HEK293 (cell line): Measurements from ENCODE around the gene METTL24.

Experiments used
- CTCF ChIA-PET: fragments of 350-600 bp; formaldehyde crosslinking; extraction: SDS; loops from one replicate; lab custom pipeline; 2021; ENCODE audit warnings: antibody characterized with exemption; lab: Yijun Ruan, JAX
- POLR2A ChIA-PET: fragments of 300-600 bp; formaldehyde crosslinking; extraction: SDS; loops from one replicate; lab custom pipeline; 2020; ENCODE audit warnings: antibody characterized with exemption, inconsistent platforms; lab: Yijun Ruan, JAX
- H3K27ac ChIP-seq: fragments of 200-500 bp; sonication (Bioruptor generic); 2 replicates; pipeline ENCODE4 v1.5.1; 2014; ENCODE audit warnings: low read depth, low read length, control low read depth, inconsistent platforms; ENCODE audit errors: extremely low read depth
- H3K36me3 ChIP-seq, 2 experiments: fragments of 200-500 bp in 1 of 2; sonication (Bioruptor generic) in 1 of 2; 1 replicate in 1 of 2; 2 replicates in 1 of 2; pipeline ENCODE4 v1.5.1; 2014 to 2017; ENCODE audit warnings: inconsistent platforms in 2 of 2, low read length in 2 of 2; ENCODE audit not compliant: control insufficient read depth in 2 of 2, insufficient read depth in 1 of 2
- H3K4me1 ChIP-seq: fragments of 200-500 bp; sonication (Bioruptor generic); 2 replicates; pipeline ENCODE4 v1.5.1; 2014; ENCODE audit warnings: mild to moderate bottlenecking, low read length, inconsistent platforms; ENCODE audit not compliant: control insufficient read depth, insufficient read depth
- H3K4me3 ChIP-seq: 2 replicates; pipeline ENCODE4 v1.5.1; 2011; ENCODE audit warnings: low read depth, mild to moderate bottlenecking, control low read depth, low read length, moderate library complexity
- H3K9me3 ChIP-seq: fragments of 200-500 bp; sonication (Bioruptor generic); 2 replicates; pipeline ENCODE4 v1.5.1; 2014; ENCODE audit warnings: low read depth, low read length, inconsistent platforms; ENCODE audit not compliant: control insufficient read depth, insufficient read depth
- OSR2 ChIP-seq: fragments of 450-650 bp; formaldehyde crosslinking; IDR thresholded peaks from 2 replicates; pipeline ENCODE4 v1.5.1; 2016; ENCODE audit warnings: missing biosample characterization, missing genetic modification characterization
- PRDM6 ChIP-seq: fragments of 450-650 bp; formaldehyde crosslinking; IDR thresholded peaks from 2 replicates; pipeline ENCODE4 v1.5.1; 2017; ENCODE audit warnings: missing biosample characterization, missing genetic modification characterization
- SP2 ChIP-seq: fragments of 450-650 bp; formaldehyde crosslinking; IDR thresholded peaks from 2 replicates; pipeline ENCODE4 v1.5.1; 2016; ENCODE audit warnings: missing biosample characterization, missing genetic modification characterization
- ZBTB10 ChIP-seq: fragments of 450-650 bp; formaldehyde crosslinking; IDR thresholded peaks from 2 replicates; pipeline ENCODE4 v1.5.1; 2016; ENCODE audit warnings: missing biosample characterization, missing genetic modification characterization
- ZBTB17 ChIP-seq: fragments of 450-650 bp; formaldehyde crosslinking; IDR thresholded peaks from 2 replicates; pipeline ENCODE4 v1.5.1; 2016; ENCODE audit warnings: missing biosample characterization, missing genetic modification characterization
- ZBTB20 ChIP-seq: fragments of 450-650 bp; formaldehyde crosslinking; IDR thresholded peaks from 2 replicates; pipeline ENCODE4 v1.5.1; 2016; ENCODE audit warnings: missing biosample characterization, missing genetic modification characterization
- ZFP37 ChIP-seq: fragments of 450-650 bp; formaldehyde crosslinking; IDR thresholded peaks from 2 replicates; pipeline ENCODE4 v1.5.1; 2016; ENCODE audit warnings: missing biosample characterization, missing genetic modification characterization
- ZFP69B ChIP-seq: fragments of 450-650 bp; formaldehyde crosslinking; IDR thresholded peaks from 2 replicates; pipeline ENCODE4 v1.5.1; 2016; ENCODE audit warnings: missing biosample characterization, missing genetic modification characterization
- ZNF121 ChIP-seq: fragments of 450-650 bp; formaldehyde crosslinking; IDR thresholded peaks from 2 replicates; pipeline ENCODE4 v1.5.1; 2016; ENCODE audit warnings: missing biosample characterization, missing genetic modification characterization
- ZNF146 ChIP-seq: fragments of 450-650 bp; formaldehyde crosslinking; IDR thresholded peaks from 2 replicates; pipeline ENCODE4 v1.5.1; 2016; ENCODE audit warnings: missing biosample characterization, missing genetic modification characterization
- ZNF175 ChIP-seq: fragments of 450-650 bp; formaldehyde crosslinking; IDR thresholded peaks from 2 replicates; pipeline ENCODE4 v1.5.1; 2016; ENCODE audit warnings: missing biosample characterization, missing genetic modification characterization
- ZNF221 ChIP-seq: fragments of 450-650 bp; formaldehyde crosslinking; IDR thresholded peaks from 2 replicates; pipeline ENCODE4 v1.5.1; 2017; ENCODE audit warnings: missing biosample characterization, missing genetic modification characterization, borderline replicate concordance
- ZNF23 ChIP-seq: fragments of 450-650 bp; formaldehyde crosslinking; IDR thresholded peaks from 2 replicates; pipeline ENCODE4 v1.5.1; 2016; ENCODE audit warnings: missing biosample characterization, missing genetic modification characterization, borderline replicate concordance
- ZNF423 ChIP-seq: fragments of 450-650 bp; formaldehyde crosslinking; IDR thresholded peaks from 2 replicates; pipeline ENCODE4 v1.5.1; 2016; ENCODE audit warnings: missing biosample characterization, missing genetic modification characterization
- ZNF48 ChIP-seq: fragments of 450-650 bp; formaldehyde crosslinking; IDR thresholded peaks from 2 replicates; pipeline ENCODE4 v1.5.1; 2016; ENCODE audit warnings: missing biosample characterization, missing genetic modification characterization
- ZNF501 ChIP-seq: fragments of 450-650 bp; formaldehyde crosslinking; IDR thresholded peaks from 2 replicates; pipeline ENCODE4 v1.5.1; 2016; ENCODE audit warnings: missing biosample characterization, missing genetic modification characterization
- ZNF529 ChIP-seq: fragments of 450-650 bp; formaldehyde crosslinking; IDR thresholded peaks from 2 replicates; pipeline ENCODE4 v1.5.1; 2017; ENCODE audit warnings: missing genetic modification characterization, missing biosample characterization; ENCODE audit not compliant: insufficient replicate concordance
- ZNF791 ChIP-seq: fragments of 450-650 bp; formaldehyde crosslinking; IDR thresholded peaks from 2 replicates; pipeline ENCODE4 v1.5.1; 2016; ENCODE audit warnings: missing biosample characterization, missing genetic modification characterization
- ZNF843 ChIP-seq: fragments of 450-650 bp; formaldehyde crosslinking; IDR thresholded peaks from 2 replicates; pipeline ENCODE4 v1.5.1; 2016; ENCODE audit warnings: missing biosample characterization, missing genetic modification characterization
- TF ChIP-seq, protein P1 (sequence below): fragments of 450-650 bp; IDR thresholded peaks from 2 replicates; pipeline ENCODE4 v1.5.1; 2018; ENCODE audit warnings: missing biosample characterization, mild to moderate bottlenecking, missing genetic modification characterization

METTL24 gene

GRCh38 chr6:110348961-110349690, 9.0 kb downstream of the METTL24 start:
- CTCF ChIA-PET = no interaction called here
- H3K4me3 ChIP-seq = no peak overlapping the region
- no peak for TF ChIP-seq ZNF501
- TF ChIP-seq ZNF121 = no peak
- no peak for TF ChIP-seq ZNF175 (tag by site-specific recombination)
- TF ChIP-seq, all 188 proteins: peak for 0
- no peak overlapping the region for H3K27ac ChIP-seq
- no peaks in the 10 kb centered on the region for H3K36me3 ChIP-seq
- H3K9me3 ChIP-seq = no peaks in the 10 kb centered on the region
- POLR2A ChIA-PET = no interaction called here
- H3K4me1 ChIP-seq = no peaks in the 10 kb centered on the region

GRCh38 chr6:110345025-110345424, 13.1 kb downstream of the METTL24 start:
- ChIA-PET POLR2A (no interaction called here), CTCF (interaction anchor here (0.6 kb wide), 1 partner anchor 929 kb away, joined by 3 read pairs; no protein-coding TSS in a partner anchor)
- H3K4me1 ChIP-seq = no peaks in the 10 kb centered on the region
- H3K4me3 ChIP-seq = no peak overlapping the region
- no peaks in the 10 kb centered on the region for H3K36me3 ChIP-seq
- H3K9me3 ChIP-seq = no peaks in the 10 kb centered on the region
- TF ChIP-seq ZNF146 (tag by site-specific recombination) (no peak), ZNF23 (tag by site-specific recombination) (no peak), ZNF423 (tag by site-specific recombination) (no peak), SP2 (tag by site-specific recombination) (no peak), ZNF791 (tag by site-specific recombination) (no peak), ZNF48 (tag by site-specific recombination) (no peak), ZFP37 (tag by site-specific recombination) (no peak), ZNF529 (tag by site-specific recombination) (no peak), ZFP69B (tag by site-specific recombination) (no peak), ZBTB20 (tag by site-specific recombination) (no peak), ZNF843 (tag by site-specific recombination) (no peak), OSR2 (no peak), ZBTB10 (tag by site-specific recombination) (no peak), ZBTB17 (no peak), PRDM6 (tag by site-specific recombination) (no peak), ZNF221 (no peak)
- TF ChIP-seq, protein P1, sequence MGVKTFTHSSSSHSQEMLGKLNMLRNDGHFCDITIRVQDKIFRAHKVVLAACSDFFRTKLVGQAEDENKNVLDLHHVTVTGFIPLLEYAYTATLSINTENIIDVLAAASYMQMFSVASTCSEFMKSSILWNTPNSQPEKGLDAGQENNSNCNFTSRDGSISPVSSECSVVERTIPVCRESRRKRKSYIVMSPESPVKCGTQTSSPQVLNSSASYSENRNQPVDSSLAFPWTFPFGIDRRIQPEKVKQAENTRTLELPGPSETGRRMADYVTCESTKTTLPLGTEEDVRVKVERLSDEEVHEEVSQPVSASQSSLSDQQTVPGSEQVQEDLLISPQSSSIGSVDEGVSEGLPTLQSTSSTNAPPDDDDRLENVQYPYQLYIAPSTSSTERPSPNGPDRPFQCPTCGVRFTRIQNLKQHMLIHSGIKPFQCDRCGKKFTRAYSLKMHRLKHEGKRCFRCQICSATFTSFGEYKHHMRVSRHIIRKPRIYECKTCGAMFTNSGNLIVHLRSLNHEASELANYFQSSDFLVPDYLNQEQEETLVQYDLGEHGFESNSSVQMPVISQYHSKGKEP = no peak
- no peak overlapping the region for H3K27ac ChIP-seq
